HepG2 (cell line): ENCODE measurements around the gene TUBB3. TPM values are rescaled to one million over a fixed set of nuclear protein-coding genes. Genes with fewer than 3 reads are reported as not detected.

Experiments
- CBFB ChIP-seq: sonication (generic); formaldehyde crosslinking; IDR thresholded peaks from 2 replicates; pipeline ENCODE4 v1.4.0; 2020; ENCODE audit warnings: missing genetic modification reagents
- CHCHD3 ChIP-seq: sonication (generic); formaldehyde crosslinking; IDR thresholded peaks from 2 replicates; pipeline ENCODE4 v1.8.0; 2022; ENCODE audit warnings: mild to moderate bottlenecking, missing genetic modification reagents, moderate library complexity
- FOXC1 ChIP-seq: sonication (generic); formaldehyde crosslinking; IDR thresholded peaks from 2 replicates; pipeline ENCODE4 v1.8.0; 2022; ENCODE audit warnings: mild to moderate bottlenecking, missing genetic modification reagents, borderline replicate concordance
- GATAD2A ChIP-seq: IDR thresholded peaks from 2 replicates; pipeline ENCODE4 v1.6.1; 2016
- MZF1 ChIP-seq: sonication (generic); formaldehyde crosslinking; IDR thresholded peaks from 2 replicates; pipeline ENCODE4 v1.8.1; 2023; ENCODE audit warnings: mild to moderate bottlenecking, missing genetic modification reagents, borderline replicate concordance
- XRCC5 ChIP-seq: fragments of 200-400 bp; formaldehyde crosslinking; optimal IDR thresholded peaks from 2 replicates; pipeline ENCODE3; 2017; ENCODE audit warnings: mild to moderate bottlenecking, low read length
- ZNF251 ChIP-seq: sonication (generic); formaldehyde crosslinking; IDR thresholded peaks from 2 replicates; pipeline ENCODE4 v1.9.0; 2021; ENCODE audit warnings: mild to moderate bottlenecking, missing genetic modification reagents
- ZNF703 ChIP-seq: sonication (generic); formaldehyde crosslinking; IDR thresholded peaks from 2 replicates; pipeline ENCODE4 v1.5.1; 2020; ENCODE audit warnings: missing genetic modification reagents, mild to moderate bottlenecking, moderate library complexity, borderline replicate concordance
- ZNF792 ChIP-seq: IDR thresholded peaks from 2 replicates; pipeline ENCODE4 v1.6.1; 2016
- ZNF850 ChIP-seq: sonication (generic); formaldehyde crosslinking; conservative IDR thresholded peaks from 2 replicates; pipeline ENCODE4 v1.9.0; 2021; ENCODE audit warnings: mild to moderate bottlenecking, missing genetic modification reagents
- polyA plus RNA-seq, 8 experiments: library from polyadenylated mRNA; depleted of rRNA in 3 of 8; stranded (reverse) in 7 of 8; unstranded in 1 of 8; fragments of >200 nt; fragmentation: Illumina TruSeq in 4 of 8; extraction: Trizol in 4 of 8; gene quantifications; 2 replicates each; pipeline versions ENCODE4 v1.2.1 to v1.2.3, GENCODE V29; 2011 to 2016; ENCODE audit warnings: low read depth in 4 of 8, missing spikeins in 1 of 8, mixed read lengths in 1 of 8; ENCODE audit not compliant: insufficient read depth in 1 of 8
- total RNA-seq, 5 experiments: library from RNA; depleted of rRNA; stranded (reverse); fragments of >200 nt; fragmentation: Illumina TruSeq; extraction: Trizol; gene quantifications; 2 replicates each; pipeline ENCODE4 v1.2.3, GENCODE V29; 2016; ENCODE audit warnings: low read depth in 1 of 5
- TF ChIP-seq, protein P1 (sequence below): sonication (generic); formaldehyde crosslinking; IDR thresholded peaks from 2 replicates; pipeline ENCODE4 v1.5.0; 2020; ENCODE audit warnings: mild to moderate bottlenecking, missing genetic modification reagents
- TF ChIP-seq, protein P2 (sequence below): IDR thresholded peaks from 2 replicates; pipeline ENCODE4 v1.6.1; 2016
- TF ChIP-seq, protein P3 (sequence below): sonication (generic); formaldehyde crosslinking; IDR thresholded peaks from 2 replicates; pipeline ENCODE4 v1.8.1; 2023; ENCODE audit warnings: mild to moderate bottlenecking, missing genetic modification reagents
- TF ChIP-seq, protein P4 (sequence below): fragments of 450-650 bp; IDR thresholded peaks from 2 replicates; pipeline ENCODE4 v1.6.1; 2017
- TF ChIP-seq, protein P5 (sequence below): sonication (generic); formaldehyde crosslinking; IDR thresholded peaks from 2 replicates; pipeline ENCODE4 v1.8.0; 2022; ENCODE audit warnings: mild to moderate bottlenecking, missing genetic modification reagents
- TF ChIP-seq, protein P6 (sequence below): sonication (generic); formaldehyde crosslinking; IDR thresholded peaks from 2 replicates; pipeline ENCODE4 v1.4.0; 2020; ENCODE audit warnings: mild to moderate bottlenecking, missing genetic modification reagents

TUBB3 gene
- total and polyA plus RNA-seq, 2 of the 13 experiments (the other 11 are each of a cell fraction or from before 2014, with no cell fraction given) = 110 to 185 TPM

DNA sequence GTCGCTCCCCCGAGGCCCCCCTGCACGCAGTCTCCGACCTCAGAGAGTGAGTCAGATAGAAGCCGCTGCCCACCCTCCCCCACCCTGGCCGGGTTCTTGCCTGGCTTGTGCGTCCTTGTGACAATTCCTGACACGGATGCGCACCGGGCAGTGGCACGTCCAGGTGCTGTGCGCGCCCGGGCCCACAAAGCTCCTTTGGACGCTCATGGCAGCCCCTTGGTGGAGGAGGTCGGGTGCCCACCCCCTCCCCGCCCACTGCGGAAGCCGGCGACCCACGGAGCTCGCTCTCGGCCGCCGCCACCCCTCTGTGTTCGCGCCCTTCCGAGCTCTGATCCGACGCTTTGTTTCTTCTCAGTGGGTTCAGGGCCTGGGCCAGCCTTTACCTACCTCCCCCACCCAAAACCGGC, 662 bp upstream of the TUBB3 start (continued):
- 0 out of 2 replicates have a peak, but pooled peaks have one; percentile 67 for TF ChIP-seq MZF1 (CRISPR knock-in tag)
- TF ChIP-seq XRCC5 = no peak
- TF ChIP-seq ZNF703 (CRISPR knock-in tag) = no peak; the same call in 1 of the 2 replicates
- TF ChIP-seq, protein P1, sequence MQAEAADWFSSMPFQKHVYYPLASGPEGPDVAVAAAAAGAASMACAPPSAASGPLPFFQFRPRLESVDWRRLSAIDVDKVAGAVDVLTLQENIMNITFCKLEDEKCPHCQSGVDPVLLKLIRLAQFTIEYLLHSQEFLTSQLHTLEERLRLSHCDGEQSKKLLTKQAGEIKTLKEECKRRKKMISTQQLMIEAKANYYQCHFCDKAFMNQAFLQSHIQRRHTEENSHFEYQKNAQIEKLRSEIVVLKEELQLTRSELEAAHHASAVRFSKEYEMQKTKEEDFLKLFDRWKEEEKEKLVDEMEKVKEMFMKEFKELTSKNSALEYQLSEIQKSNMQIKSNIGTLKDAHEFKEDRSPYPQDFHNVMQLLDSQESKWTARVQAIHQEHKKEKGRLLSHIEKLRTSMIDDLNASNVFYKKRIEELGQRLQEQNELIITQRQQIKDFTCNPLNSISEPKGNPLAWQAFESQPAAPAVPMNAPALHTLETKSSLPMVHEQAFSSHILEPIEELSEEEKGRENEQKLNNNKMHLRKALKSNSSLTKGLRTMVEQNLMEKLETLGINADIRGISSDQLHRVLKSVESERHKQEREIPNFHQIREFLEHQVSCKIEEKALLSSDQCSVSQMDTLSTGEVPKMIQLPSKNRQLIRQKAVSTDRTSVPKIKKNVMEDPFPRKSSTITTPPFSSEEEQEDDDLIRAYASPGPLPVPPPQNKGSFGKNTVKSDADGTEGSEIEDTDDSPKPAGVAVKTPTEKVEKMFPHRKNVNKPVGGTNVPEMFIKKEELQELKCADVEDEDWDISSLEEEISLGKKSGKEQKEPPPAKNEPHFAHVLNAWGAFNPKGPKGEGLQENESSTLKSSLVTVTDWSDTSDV (CRISPR knock-in tag) = 0 out of 2 replicates have a peak, but pooled peaks have one; percentile 21
- TF ChIP-seq, protein P2, sequence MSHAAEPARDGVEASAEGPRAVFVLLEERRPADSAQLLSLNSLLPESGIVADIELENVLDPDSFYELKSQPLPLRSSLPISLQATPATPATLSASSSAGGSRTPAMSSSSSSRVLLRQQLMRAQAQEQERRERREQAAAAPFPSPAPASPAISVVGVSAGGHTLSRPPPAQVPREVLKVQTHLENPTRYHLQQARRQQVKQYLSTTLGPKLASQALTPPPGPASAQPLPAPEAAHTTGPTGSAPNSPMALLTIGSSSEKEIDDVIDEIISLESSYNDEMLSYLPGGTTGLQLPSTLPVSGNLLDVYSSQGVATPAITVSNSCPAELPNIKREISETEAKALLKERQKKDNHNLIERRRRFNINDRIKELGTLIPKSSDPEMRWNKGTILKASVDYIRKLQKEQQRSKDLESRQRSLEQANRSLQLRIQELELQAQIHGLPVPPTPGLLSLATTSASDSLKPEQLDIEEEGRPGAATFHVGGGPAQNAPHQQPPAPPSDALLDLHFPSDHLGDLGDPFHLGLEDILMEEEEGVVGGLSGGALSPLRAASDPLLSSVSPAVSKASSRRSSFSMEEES = peak; percentile 53; the same call in 1 of the 2 replicates
- TF ChIP-seq ZNF850 (CRISPR knock-in tag) = no peak
- TF ChIP-seq CHCHD3 (CRISPR knock-in tag) = peak; percentile 58; the same call in 1 of the 2 replicates
- TF ChIP-seq, protein P3, sequence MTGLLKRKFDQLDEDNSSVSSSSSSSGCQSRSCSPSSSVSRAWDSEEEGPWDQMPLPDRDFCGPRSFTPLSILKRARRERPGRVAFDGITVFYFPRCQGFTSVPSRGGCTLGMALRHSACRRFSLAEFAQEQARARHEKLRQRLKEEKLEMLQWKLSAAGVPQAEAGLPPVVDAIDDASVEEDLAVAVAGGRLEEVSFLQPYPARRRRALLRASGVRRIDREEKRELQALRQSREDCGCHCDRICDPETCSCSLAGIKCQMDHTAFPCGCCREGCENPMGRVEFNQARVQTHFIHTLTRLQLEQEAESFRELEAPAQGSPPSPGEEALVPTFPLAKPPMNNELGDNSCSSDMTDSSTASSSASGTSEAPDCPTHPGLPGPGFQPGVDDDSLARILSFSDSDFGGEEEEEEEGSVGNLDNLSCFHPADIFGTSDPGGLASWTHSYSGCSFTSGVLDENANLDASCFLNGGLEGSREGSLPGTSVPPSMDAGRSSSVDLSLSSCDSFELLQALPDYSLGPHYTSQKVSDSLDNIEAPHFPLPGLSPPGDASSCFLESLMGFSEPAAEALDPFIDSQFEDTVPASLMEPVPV (CRISPR knock-in tag) = no peak; the same call in 1 of the 2 replicates
- TF ChIP-seq CBFB (CRISPR knock-in tag) = no peak
- 0 out of 2 replicates have a peak, but pooled peaks have one; percentile 33 for TF ChIP-seq GATAD2A (CRISPR knock-in tag)
- no peak for TF ChIP-seq ZNF251
- TF ChIP-seq, protein P4, sequence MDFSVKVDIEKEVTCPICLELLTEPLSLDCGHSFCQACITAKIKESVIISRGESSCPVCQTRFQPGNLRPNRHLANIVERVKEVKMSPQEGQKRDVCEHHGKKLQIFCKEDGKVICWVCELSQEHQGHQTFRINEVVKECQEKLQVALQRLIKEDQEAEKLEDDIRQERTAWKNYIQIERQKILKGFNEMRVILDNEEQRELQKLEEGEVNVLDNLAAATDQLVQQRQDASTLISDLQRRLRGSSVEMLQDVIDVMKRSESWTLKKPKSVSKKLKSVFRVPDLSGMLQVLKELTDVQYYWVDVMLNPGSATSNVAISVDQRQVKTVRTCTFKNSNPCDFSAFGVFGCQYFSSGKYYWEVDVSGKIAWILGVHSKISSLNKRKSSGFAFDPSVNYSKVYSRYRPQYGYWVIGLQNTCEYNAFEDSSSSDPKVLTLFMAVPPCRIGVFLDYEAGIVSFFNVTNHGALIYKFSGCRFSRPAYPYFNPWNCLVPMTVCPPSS = no peak
- TF ChIP-seq FOXC1 (CRISPR knock-in tag) = no peak; the same call in 1 of the 2 replicates
- TF ChIP-seq, protein P5, sequence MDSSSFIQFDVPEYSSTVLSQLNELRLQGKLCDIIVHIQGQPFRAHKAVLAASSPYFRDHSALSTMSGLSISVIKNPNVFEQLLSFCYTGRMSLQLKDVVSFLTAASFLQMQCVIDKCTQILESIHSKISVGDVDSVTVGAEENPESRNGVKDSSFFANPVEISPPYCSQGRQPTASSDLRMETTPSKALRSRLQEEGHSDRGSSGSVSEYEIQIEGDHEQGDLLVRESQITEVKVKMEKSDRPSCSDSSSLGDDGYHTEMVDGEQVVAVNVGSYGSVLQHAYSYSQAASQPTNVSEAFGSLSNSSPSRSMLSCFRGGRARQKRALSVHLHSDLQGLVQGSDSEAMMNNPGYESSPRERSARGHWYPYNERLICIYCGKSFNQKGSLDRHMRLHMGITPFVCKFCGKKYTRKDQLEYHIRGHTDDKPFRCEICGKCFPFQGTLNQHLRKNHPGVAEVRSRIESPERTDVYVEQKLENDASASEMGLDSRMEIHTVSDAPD (CRISPR knock-in tag) = no peak
- TF ChIP-seq, protein P6, sequence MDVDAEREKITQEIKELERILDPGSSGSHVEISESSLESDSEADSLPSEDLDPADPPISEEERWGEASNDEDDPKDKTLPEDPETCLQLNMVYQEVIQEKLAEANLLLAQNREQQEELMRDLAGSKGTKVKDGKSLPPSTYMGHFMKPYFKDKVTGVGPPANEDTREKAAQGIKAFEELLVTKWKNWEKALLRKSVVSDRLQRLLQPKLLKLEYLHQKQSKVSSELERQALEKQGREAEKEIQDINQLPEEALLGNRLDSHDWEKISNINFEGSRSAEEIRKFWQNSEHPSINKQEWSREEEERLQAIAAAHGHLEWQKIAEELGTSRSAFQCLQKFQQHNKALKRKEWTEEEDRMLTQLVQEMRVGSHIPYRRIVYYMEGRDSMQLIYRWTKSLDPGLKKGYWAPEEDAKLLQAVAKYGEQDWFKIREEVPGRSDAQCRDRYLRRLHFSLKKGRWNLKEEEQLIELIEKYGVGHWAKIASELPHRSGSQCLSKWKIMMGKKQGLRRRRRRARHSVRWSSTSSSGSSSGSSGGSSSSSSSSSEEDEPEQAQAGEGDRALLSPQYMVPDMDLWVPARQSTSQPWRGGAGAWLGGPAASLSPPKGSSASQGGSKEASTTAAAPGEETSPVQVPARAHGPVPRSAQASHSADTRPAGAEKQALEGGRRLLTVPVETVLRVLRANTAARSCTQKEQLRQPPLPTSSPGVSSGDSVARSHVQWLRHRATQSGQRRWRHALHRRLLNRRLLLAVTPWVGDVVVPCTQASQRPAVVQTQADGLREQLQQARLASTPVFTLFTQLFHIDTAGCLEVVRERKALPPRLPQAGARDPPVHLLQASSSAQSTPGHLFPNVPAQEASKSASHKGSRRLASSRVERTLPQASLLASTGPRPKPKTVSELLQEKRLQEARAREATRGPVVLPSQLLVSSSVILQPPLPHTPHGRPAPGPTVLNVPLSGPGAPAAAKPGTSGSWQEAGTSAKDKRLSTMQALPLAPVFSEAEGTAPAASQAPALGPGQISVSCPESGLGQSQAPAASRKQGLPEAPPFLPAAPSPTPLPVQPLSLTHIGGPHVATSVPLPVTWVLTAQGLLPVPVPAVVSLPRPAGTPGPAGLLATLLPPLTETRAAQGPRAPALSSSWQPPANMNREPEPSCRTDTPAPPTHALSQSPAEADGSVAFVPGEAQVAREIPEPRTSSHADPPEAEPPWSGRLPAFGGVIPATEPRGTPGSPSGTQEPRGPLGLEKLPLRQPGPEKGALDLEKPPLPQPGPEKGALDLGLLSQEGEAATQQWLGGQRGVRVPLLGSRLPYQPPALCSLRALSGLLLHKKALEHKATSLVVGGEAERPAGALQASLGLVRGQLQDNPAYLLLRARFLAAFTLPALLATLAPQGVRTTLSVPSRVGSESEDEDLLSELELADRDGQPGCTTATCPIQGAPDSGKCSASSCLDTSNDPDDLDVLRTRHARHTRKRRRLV = no peak; the same call in 1 of the 2 replicates
- peak; percentile 52; the same call in 1 of the 2 replicates for TF ChIP-seq ZNF792 (CRISPR knock-in tag)
